Mesodermal cell (in vitro differentiated cells): ENCODE results near the gene MEIKIN.

Experiments
- H3K27ac ChIP-seq: 2 replicates; pipeline ENCODE4 v1.7.0; 2013; ENCODE audit warnings: mild to moderate bottlenecking, low read depth, low read length, moderate library complexity; ENCODE audit not compliant: severe bottlenecking
- H3K36me3 ChIP-seq: 2 replicates; pipeline ENCODE4 v1.7.1; 2013; ENCODE audit warnings: mild to moderate bottlenecking, low read length, moderate library complexity; ENCODE audit not compliant: control insufficient read depth, insufficient read depth
- H3K4me1 ChIP-seq: one replicate; pipeline ENCODE4 v1.7.1; 2013; ENCODE audit warnings: mild to moderate bottlenecking, low read length; ENCODE audit not compliant: insufficient read depth, control insufficient read depth, poor library complexity, severe bottlenecking
- H3K4me3 ChIP-seq: 2 replicates; pipeline ENCODE4 v1.7.0; 2013; ENCODE audit warnings: low read length, control low read depth, mild to moderate bottlenecking; ENCODE audit not compliant: insufficient read depth, poor library complexity, severe bottlenecking; ENCODE audit errors: extremely low read depth
- H3K9me3 ChIP-seq: 2 replicates; pipeline ENCODE4 v1.7.1; 2013; ENCODE audit warnings: mild to moderate bottlenecking, low read length, moderate library complexity; ENCODE audit not compliant: control insufficient read depth
- WGBS, 2 experiments: methylation state at CpG; one replicate each; pipeline ENCODE4 v1.1.5; 2013; ENCODE audit warnings: missing lambda C conversion rate in 2 of 2; ENCODE audit not compliant: insufficient coverage in 2 of 2; 5-methylcytosine and 5-hydroxymethylcytosine counted together

The MEIKIN gene

DNA sequence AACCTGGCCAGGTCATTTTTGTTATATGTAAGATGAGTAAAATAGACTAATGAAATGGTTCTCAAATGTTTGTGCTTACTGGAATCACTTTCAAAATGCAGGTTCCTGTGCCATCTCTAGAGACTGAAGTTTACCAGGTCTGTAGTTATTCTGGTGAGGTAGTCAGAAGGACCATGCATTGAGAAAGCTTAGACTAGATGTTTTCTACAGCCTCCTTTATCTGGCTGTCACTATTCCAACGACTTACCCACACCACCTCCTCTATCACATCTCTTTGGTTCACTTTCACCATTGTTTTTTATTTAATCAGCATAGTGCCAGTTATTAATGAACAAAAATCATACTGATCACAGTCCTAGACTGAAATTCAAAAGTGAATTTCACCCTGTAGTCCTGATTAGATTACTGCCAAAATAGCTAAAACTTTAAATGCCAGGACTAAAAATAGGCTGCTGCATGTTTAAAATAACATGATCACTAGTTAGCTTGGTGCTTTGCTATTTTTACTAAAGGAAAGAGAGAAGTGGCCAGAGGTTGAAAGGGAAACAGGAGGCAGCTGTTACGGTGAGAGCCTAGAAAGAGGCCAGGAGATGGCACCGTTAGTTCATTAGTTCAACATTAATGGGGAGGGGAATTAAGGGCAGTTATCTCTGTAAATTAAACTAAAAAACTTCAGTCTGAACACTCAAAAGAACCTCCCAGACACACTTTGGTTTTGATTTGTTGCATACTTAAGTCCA is 134.8 kb downstream of the MEIKIN start:
- WGBS, 2 experiments = 25 to 36% methylated on average over 2 of the region's 3 CpGs
- Histone ChIP-seq H3K27ac (no peak overlapping the region), H3K36me3 (no peaks in the 10 kb centered on the region)

DNA sequence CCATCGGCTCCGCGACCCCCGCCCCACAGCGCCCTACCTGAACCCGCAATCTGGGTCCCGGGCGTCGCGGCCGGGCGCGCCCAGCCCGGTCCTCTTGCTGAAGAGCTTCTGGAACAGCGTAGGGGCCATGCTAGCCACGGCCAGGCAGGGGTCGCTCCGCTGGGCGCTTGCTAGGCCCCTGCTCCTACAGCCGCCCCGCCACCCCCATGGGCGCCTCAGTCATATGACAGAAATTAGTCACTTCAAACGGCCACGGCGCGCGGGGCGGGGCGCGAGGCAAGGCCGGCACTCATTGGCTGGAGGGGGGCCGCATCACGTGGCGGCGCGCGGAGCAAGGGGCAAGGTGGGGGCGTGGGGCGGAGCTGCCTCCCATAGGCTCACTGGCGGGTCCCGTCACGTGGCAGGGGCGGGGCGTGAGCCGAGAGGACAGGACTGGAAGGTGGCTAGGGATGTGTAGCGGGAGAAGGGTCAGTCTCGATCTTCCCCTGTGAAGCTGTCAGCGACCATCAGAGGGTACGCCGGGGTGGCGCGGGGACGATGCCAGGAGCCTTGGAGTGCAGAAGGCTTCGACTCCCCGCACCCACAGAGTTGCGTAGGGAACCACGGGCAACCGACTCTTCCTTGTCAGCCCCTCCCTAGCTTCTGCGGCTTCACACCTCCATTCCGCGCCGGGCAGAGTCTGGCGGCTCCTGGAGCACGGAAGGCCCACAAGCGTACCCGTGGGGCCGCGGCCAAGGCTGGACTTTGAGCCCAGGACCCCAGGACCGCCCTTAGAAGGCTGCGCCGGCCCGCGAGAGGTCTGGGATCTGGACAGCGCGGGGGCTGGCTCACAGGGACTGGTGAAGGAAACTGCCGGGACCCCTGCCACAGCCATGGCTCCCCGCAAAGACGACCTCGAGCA is 148.4 kb downstream of the MEIKIN start, which contains the start of gene FNIP1:
FNIP1 (minus strand) TSS at position 225 of the 901 bp plus-strand sequence; CDS start at position 129, 96 bp downstream.
- no peaks in the 10 kb centered on the region for H3K9me3 ChIP-seq
- WGBS, 2 experiments = 0% methylated on average over 60 to 63 of the region's 79 CpGs
- peaks cover 12% of the 10 kb centered on the region for H3K36me3 ChIP-seq
- peak within 1 kb of the TSS; percentile 97 for H3K27ac ChIP-seq
- H3K4me1 ChIP-seq = no peaks in the 10 kb centered on the region
- H3K4me3 ChIP-seq = peak within 1 kb of the TSS; percentile 84

More for the DNA sequence above, 134.8 kb downstream of the MEIKIN start:
- H3K4me3 ChIP-seq = no peak overlapping the region
- peaks cover 10% of the 10 kb centered on the region for H3K4me1 ChIP-seq
- no peaks in the 10 kb centered on the region for H3K9me3 ChIP-seq

DNA sequence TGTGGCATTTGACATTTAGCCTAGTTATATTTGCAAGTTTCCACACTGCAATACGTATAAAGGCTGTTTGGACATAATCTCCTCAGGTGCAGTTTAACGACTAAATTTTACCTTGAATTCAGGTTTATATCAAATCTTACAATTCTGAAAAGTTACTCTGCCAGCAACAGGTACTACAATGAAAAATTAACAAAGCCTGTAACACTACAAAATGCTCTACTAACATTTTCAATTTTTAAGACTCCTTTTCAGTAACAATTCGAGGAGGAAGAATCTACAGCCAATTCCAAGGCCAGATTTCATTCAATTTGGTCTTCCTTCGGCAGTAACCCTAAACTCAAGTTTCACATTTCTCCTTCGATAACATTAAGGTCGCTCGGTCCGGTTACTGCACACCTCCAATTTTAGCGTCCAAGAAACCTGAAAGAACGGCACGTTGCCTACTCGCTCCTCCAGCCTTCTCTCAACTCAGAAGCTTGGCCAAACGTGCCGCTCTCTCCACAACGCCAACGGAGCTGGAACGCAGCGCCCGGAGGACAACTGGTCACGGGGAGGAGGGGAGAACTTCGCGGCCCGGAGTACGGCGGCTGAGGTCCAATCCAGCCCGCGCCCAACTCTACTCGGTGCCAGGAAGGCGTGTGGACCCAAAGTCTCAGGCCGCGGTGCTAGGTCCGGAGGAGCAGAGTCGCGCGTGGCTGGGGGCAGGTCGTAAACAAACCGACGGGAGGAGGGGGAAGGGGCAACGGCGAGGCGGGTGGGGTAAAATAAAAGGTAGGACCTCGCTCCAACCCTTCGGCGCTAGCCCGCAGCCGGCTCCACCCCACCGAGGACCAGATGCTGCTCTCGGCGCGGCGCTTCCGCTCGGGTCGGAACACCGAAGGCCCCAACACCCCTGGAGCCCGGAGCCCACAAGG is 149.3 kb downstream of the MEIKIN start:
- Histone ChIP-seq H3K4me3 (peak overlapping the region; percentile 84), H3K9me3 (no peaks in the 10 kb centered on the region), H3K4me1 (no peaks in the 10 kb centered on the region), H3K36me3 (peaks cover 12% of the 10 kb centered on the region), H3K27ac (peak overlapping the region; percentile 97)
- WGBS, 2 experiments = 3% methylated on average over 33 to 51 of the region's 56 CpGs

DNA sequence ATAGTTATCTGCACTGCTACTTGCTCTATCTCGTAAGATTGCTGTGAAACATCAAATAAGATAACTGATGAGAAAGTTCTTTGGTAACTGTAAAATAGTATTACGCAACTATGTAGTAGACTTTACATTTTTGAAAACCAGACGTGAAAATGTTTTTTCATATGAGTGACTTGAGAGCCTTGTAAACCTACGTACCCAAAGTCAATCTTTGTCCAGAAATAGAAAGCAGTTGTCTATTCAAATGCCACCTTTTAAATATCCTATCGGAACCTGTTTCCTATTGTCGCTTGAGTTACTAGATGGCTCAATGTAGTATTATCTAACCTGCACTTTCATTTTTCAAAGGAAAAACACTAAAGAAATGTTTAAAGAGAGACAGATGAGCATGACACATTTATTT is 150.2 kb downstream of the MEIKIN start:
- Histone ChIP-seq H3K27ac (no peak overlapping the region), H3K9me3 (no peaks in the 10 kb centered on the region), H3K36me3 (peaks cover 12% of the 10 kb centered on the region), H3K4me1 (no peaks in the 10 kb centered on the region), H3K4me3 (peak overlapping the region; percentile 84)
- WGBS, 2 experiments = 98 to 100% methylated on average over 3 to 4 of the region's 6 CpGs

DNA sequence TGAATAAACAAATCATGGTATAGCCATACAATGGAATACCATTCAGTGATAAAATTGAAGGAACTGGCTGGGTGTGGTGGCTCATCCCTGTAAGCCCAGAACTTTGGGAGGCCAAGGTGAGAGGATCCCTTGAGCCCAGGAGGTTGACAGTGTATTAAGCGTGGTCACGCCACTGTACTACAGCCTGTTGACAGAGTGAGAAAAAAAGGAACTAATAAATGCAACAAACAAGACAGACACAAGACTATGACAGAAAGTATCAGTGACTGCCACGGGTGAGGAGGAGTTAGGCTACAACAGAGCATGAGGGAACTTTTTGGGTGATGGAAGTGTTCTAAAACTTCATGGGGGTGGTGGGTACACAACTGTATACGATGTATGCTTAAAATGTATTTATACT is 150.9 kb downstream of the MEIKIN start:
- WGBS, 2 experiments = no CpG with 5 or more reads among the region's 4 CpGs
- Histone ChIP-seq H3K9me3 (no peaks in the 10 kb centered on the region), H3K4me1 (no peaks in the 10 kb centered on the region), H3K36me3 (peaks cover 12% of the 10 kb centered on the region), H3K4me3 (no peak overlapping the region), H3K27ac (no peak overlapping the region)

DNA sequence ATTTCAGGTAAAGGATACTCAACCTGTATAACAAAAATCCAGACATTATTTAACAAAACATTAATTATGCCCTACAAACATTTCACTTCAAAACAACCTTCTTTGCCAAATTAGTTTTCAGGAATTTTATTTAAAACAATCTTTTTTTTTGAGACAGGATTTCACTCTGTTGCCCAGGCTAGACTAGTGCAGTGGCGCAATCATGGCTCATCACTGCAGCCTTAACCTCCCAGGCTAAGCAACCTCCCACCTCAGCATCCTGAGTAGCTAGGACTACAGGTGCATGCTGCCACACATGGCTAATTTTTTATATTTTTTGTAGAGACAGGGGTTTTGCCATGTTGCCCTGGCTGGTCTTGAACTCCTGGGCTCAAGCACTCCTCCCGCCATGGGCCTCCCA is 152.6 kb downstream of the MEIKIN start:
- H3K4me1 ChIP-seq = no peaks in the 10 kb centered on the region
- 100% methylated on average over 1 of the region's 2 CpGs for WGBS, 2 experiments

DNA sequence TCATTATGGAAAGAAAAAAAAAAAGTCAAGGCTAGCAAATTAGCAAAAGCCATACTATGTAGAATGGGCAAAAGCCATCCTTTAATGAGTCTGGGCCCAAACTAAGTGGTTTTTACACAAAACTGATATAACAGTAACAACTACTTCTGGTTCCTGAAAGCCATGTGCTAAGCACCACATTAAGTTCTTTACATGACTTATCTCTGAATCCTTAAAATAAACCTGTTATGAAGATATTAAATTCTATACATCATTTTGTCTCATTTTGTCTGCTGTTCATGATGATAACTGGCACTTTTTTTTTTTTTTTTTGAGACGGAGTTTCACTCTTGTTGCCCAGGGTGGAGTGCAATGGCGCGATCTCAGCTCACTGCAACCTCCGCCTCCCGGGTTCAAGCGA is 153.6 kb downstream of the MEIKIN start:
- H3K9me3 ChIP-seq = no peaks in the 10 kb centered on the region
- no CpG with 5 or more reads among the region's 6 CpGs for WGBS, 2 experiments
- no peak overlapping the region for H3K4me3 ChIP-seq
- no peak overlapping the region for H3K27ac ChIP-seq
- H3K36me3 ChIP-seq = peaks cover 12% of the 10 kb centered on the region
- H3K4me1 ChIP-seq = no peaks in the 10 kb centered on the region

More for the DNA sequence above, 152.6 kb downstream of the MEIKIN start:
- no peaks in the 10 kb centered on the region for H3K9me3 ChIP-seq
- no peak overlapping the region for H3K4me3 ChIP-seq
- H3K36me3 ChIP-seq = peaks cover 12% of the 10 kb centered on the region
- H3K27ac ChIP-seq = no peak overlapping the region

DNA sequence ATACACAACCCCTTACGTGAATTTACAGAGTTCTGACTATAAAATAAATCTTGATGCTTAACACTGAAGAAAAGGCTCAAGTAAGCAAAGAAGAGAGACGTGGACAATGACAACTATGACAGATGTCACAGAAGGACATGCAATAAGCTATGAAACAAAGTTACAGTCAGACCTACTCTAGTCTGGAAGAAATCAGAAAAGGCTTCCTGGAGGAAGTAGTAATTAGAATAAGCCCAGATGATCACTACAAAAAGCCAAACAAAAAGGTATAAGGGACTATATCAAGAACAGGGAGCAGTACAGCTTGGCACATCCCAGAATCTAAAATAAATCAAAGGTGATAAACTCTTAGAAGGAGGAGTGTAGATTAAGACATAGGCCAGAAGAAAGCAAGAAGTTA is 154.9 kb downstream of the MEIKIN start:
- no peaks in the 10 kb centered on the region for H3K9me3 ChIP-seq
- H3K4me1 ChIP-seq = no peaks in the 10 kb centered on the region
- peaks cover 12% of the 10 kb centered on the region for H3K36me3 ChIP-seq
- no peak overlapping the region for H3K27ac ChIP-seq
- no peak overlapping the region for H3K4me3 ChIP-seq
- WGBS, 2 experiments = 100% methylated on average over 1 of the region's 2 CpGs; no CpG with 5 or more reads in 1 of the 2 experiments

DNA sequence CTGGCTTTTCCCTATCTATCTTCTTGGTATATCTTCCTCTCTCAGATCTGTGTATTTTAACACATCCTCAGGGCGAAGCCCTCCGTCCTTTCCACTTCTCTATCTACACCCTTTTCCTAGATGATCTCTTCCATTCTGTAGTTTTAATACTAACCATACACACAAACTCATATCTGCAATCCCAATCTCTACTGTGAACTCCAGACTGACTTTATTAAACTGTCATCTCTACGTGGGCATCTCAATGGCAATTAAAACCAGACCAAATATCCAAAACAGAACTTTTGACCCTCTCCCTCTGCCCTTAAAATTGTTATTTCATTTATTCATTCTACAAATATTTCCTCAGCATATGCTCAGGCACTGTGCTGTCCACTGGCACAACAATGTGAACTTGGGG is 155.7 kb downstream of the MEIKIN start:
- Histone ChIP-seq H3K4me3 (no peak overlapping the region), H3K36me3 (peaks cover 12% of the 10 kb centered on the region), H3K4me1 (no peaks in the 10 kb centered on the region), H3K27ac (no peak overlapping the region), H3K9me3 (no peaks in the 10 kb centered on the region)
- WGBS, 2 experiments = 95 to 100% methylated on average over 3 of the region's 3 CpGs

DNA sequence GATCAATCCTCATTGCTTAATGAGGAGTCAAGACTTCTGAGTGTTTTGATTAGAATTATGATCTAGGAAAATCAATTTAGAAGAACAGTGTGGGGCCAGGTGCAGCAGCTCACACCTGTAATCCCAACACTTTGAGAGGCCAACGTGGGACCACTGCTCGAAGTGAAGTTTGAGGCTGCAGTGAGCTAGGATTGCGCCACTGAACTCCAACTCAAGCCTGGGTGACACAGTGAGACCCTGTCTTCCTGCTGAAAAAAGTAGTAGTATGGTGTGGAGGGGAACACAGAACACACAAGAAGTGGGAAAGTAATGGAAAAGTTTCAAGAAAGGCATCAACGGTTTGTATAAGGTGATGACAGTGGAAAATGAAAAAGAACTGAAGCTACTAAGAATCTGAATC is 157.7 kb downstream of the MEIKIN start:
- H3K4me1 ChIP-seq = no peaks in the 10 kb centered on the region
- 93 to 100% methylated on average over 2 to 4 of the region's 4 CpGs for WGBS, 2 experiments
- no peaks in the 10 kb centered on the region for H3K9me3 ChIP-seq
- H3K36me3 ChIP-seq = peaks cover 3% of the 10 kb centered on the region
- no peak overlapping the region for H3K4me3 ChIP-seq
- H3K27ac ChIP-seq = no peak overlapping the region
